HG03064 (cell line): Measurements from ENCODE around the gene ITGAE.
"Not testable (repeated sequence)": the region's sequence is repeated elsewhere in the genome, so short reads cannot be mapped to it uniquely, and the experiment has no call there.

Experiments used
- ATAC-seq: cut with Tn5 transposase; IDR thresholded peaks from one replicate; pipeline ENCODE4 v1.9.1; 2021; ENCODE audit warnings: low read depth; ENCODE audit not compliant: unreplicated experiment

Gene ITGAE

GRCh38 chr17:3735515-3735914, 65.5 kb downstream of the ITGAE start:
- ATAC-seq: no peak

- not testable (repeated sequence) for ATAC-seq
These were observed 66.1 kb downstream of the ITGAE start for GRCh38 chr17:3734911-3735276.

- peak; percentile 69 for ATAC-seq
These were observed 68.8 kb downstream of the ITGAE start for GRCh38 chr17:3732210-3732621.

- ATAC-seq: no peak
These were observed 70.0 kb downstream of the ITGAE start for GRCh38 chr17:3730881-3731429.

- ATAC-seq: no peak
These were observed 71.1 kb downstream of the ITGAE start for GRCh38 chr17:3729881-3730280.

GRCh38 chr17:3728099-3728498, 72.9 kb downstream of the ITGAE start:
- ATAC-seq: not testable (repeated sequence)

- no peak for ATAC-seq
These were observed 73.9 kb downstream of the ITGAE start for GRCh38 chr17:3727041-3727440.

- ATAC-seq: no peak
These were observed 76.5 kb downstream of the ITGAE start for GRCh38 chr17:3724378-3725077.

GRCh38 chr17:3723556-3724377, 77.2 kb downstream of the ITGAE start, which contains the start of gene HASPIN:
Gene HASPIN, plus strand, starts transcription at chr17:3723903. Its CDS starts 33 bp downstream, at chr17:3723936.
- ATAC-seq: peak; percentile 76

- ATAC-seq: peak; percentile 7
These were observed 77.8 kb downstream of the ITGAE start for GRCh38 chr17:3723188-3723555.

GRCh38 chr17:3722716-3723115, 78.3 kb downstream of the ITGAE start:
- no peak for ATAC-seq

- ATAC-seq: no peak
These were observed 81.7 kb downstream of the ITGAE start for GRCh38 chr17:3719265-3719664.

GRCh38 chr17:3718201-3718600, 82.8 kb downstream of the ITGAE start:
- ATAC-seq: no peak

GRCh38 chr17:3715296-3715695, 85.7 kb downstream of the ITGAE start:
- no peak for ATAC-seq

- ATAC-seq: no peak
These were observed 88.1 kb downstream of the ITGAE start for GRCh38 chr17:3712811-3713463.

- peak; percentile 91 for ATAC-seq
These were observed 90.0 kb downstream of the ITGAE start for GRCh38 chr17:3710951-3711383.

- no peak for ATAC-seq
These were observed 92.6 kb downstream of the ITGAE start for GRCh38 chr17:3708366-3708765.

- ATAC-seq: not testable (repeated sequence)
These were observed 95.3 kb downstream of the ITGAE start for GRCh38 chr17:3705718-3705984.

GRCh38 chr17:3704931-3705717, 95.9 kb downstream of the ITGAE start:
- no peak for ATAC-seq

GRCh38 chr17:3702041-3702539, 98.9 kb downstream of the ITGAE start:
- ATAC-seq: not testable (repeated sequence)
